Small intestine (tissue), 7 donors: ENCODE results near the gene HOXD11. TPM values are rescaled to one million over a fixed set of nuclear protein-coding genes. Genes with fewer than 3 reads are reported as not detected.

Experiments
- DNase-seq, 2 donors: peaks; one replicate each; pipeline versions ENCODE4 v3.0.0 to v3.0.0-alpha.2; 2013
- FAIRE-seq: peaks from 2 replicates; lab custom pipeline; 2012; peaks lifted over from hg19 to GRCh38; lab: Jason Lieb, UNC
- H3K27ac ChIP-seq, 3 donors: one replicate each; pipeline ENCODE4 v1.5.1; 2013; ENCODE audit warnings: low read length in 2 of 3, mild to moderate bottlenecking in 2 of 3, control low read depth in 1 of 3, inconsistent platforms in 1 of 3, low read depth in 1 of 3, moderate library complexity in 1 of 3
- H3K27me3 ChIP-seq, 3 donors: one replicate each; pipeline ENCODE4 v1.6.1; 2013; ENCODE audit warnings: low read length in 3 of 3, inconsistent platforms in 1 of 3; ENCODE audit not compliant: control insufficient read depth in 3 of 3, insufficient read depth in 3 of 3
- H3K36me3 ChIP-seq, 3 donors: one replicate each; pipeline ENCODE4 v1.6.1; 2013; ENCODE audit warnings: low read length in 3 of 3, inconsistent platforms in 1 of 3, low read depth in 1 of 3, mild to moderate bottlenecking in 1 of 3, moderate library complexity in 1 of 3; ENCODE audit not compliant: control insufficient read depth in 3 of 3, insufficient read depth in 2 of 3
- H3K4me1 ChIP-seq, 3 donors: one replicate each; pipeline ENCODE4 v1.6.1; 2013; ENCODE audit warnings: low read length in 2 of 3, inconsistent platforms in 1 of 3, low read depth in 1 of 3, mild to moderate bottlenecking in 1 of 3, moderate library complexity in 1 of 3; ENCODE audit not compliant: control insufficient read depth in 3 of 3, insufficient read depth in 2 of 3
- H3K4me3 ChIP-seq, 3 donors: one replicate each; pipeline ENCODE4 v1.5.1; 2013; ENCODE audit warnings: low read length in 3 of 3, control low read depth in 1 of 3, inconsistent platforms in 1 of 3, low read depth in 1 of 3, mild to moderate bottlenecking in 1 of 3, moderate library complexity in 1 of 3
- H3K9me3 ChIP-seq, 2 donors: one replicate each; pipeline ENCODE4 v1.6.1; 2013; ENCODE audit warnings: low read depth in 1 of 2, low read length in 1 of 2; ENCODE audit not compliant: control insufficient read depth in 2 of 2, insufficient read depth in 1 of 2
- WGBS, 3 donors: extraction: QIAGEN DNeasy Blood & Tissue Kit; methylation state at CpG; one replicate each; pipeline ENCODE4 v1.1.7; 2013; 5-methylcytosine and 5-hydroxymethylcytosine counted together
- polyA plus RNA-seq, 4 donors: library from polyadenylated mRNA; stranded (reverse) in 3 of 4; unstranded in 1 of 4; fragments of 200-250 nt in 3 of 4; fragments of 120-200 nt in 1 of 4; gene quantifications; one replicate each; pipeline versions ENCODE4 v1.2.1 to v1.2.3, GENCODE V29; 2013
- donor health status: healthy with polysubstance abuse.
- donor health status: control.
- donor health status: control.
- donor health status: Bipolar disorder and iron deficiency.
- donor health status: healthy.

HOXD11 gene
- polyA plus RNA-seq, 4 donors: not detected

GRCh38 chr2:176079831-176080539 is 27.1 kb upstream of the HOXD11 start:
- Histone ChIP-seq H3K27ac (no peak overlapping the region), H3K9me3 (peaks cover 0 to 16% of the 10 kb centered on the region in 2 donors), H3K36me3 (no peaks in the 10 kb centered on the region), H3K4me1 (peaks cover 0 to 4% (median 0%) of the 10 kb centered on the region in 3 donors), H3K27me3 (peaks cover 21 to 88% (median 69%) of the 10 kb centered on the region in 3 donors), H3K4me3 (peak overlapping the region in 1 of 3 donors; percentile 40)
- DNase-seq: no peak
- WGBS, 3 donors: 2% methylated on average over 44 to 86 of the region's 86 CpGs
- FAIRE-seq: no peak

GRCh38 chr2:176080540-176081375 is 26.3 kb upstream of the HOXD11 start:
- Histone ChIP-seq H3K27me3 (peaks cover 25 to 88% (median 70%) of the 10 kb centered on the region in 3 donors), H3K4me1 (peaks cover 0 to 4% (median 0%) of the 10 kb centered on the region in 3 donors), H3K27ac (no peak overlapping the region), H3K9me3 (peaks cover 0 to 16% of the 10 kb centered on the region in 2 donors), H3K4me3 (peak overlapping the region in 1 of 3 donors; percentile 40), H3K36me3 (no peaks in the 10 kb centered on the region)
- peak in 1 of 2 donors; percentile 60 for DNase-seq
- FAIRE-seq: no peak
- WGBS, 3 donors: 7 to 10% (median 10%) methylated on average over 59 to 68 of the region's 68 CpGs

- peaks cover 0 to 4% (median 4%) of the 10 kb centered on the region in 3 donors for H3K4me1 ChIP-seq
- FAIRE-seq: no peak
- no peaks in the 10 kb centered on the region for H3K36me3 ChIP-seq
- no peak overlapping the region for H3K27ac ChIP-seq
- peaks cover 0 to 18% of the 10 kb centered on the region in 2 donors for H3K9me3 ChIP-seq
- 8 to 14% (median 10%) methylated on average over 17 of the region's 17 CpGs for WGBS, 3 donors
- no peak overlapping the region for H3K4me3 ChIP-seq
- DNase-seq: no peak
- H3K27me3 ChIP-seq: peaks cover 25 to 88% (median 74%) of the 10 kb centered on the region in 3 donors
Observed at GRCh38 chr2:176081376-176081836, 25.7 kb upstream of the HOXD11 start.

GRCh38 chr2:176081837-176082524 is 25.1 kb upstream of the HOXD11 start:
- Histone ChIP-seq H3K9me3 (peaks cover 0 to 18% of the 10 kb centered on the region in 2 donors), H3K4me1 (peaks cover 0 to 4% (median 4%) of the 10 kb centered on the region in 3 donors), H3K36me3 (no peaks in the 10 kb centered on the region), H3K27ac (no peak overlapping the region), H3K4me3 (no peak overlapping the region), H3K27me3 (peaks cover 25 to 88% (median 75%) of the 10 kb centered on the region in 3 donors)
- FAIRE-seq (no peak), DNase-seq (peak in 1 of 2 donors; percentile 57)
- WGBS, 3 donors: 4 to 7% (median 6%) methylated on average over 62 of the region's 62 CpGs

- no peak overlapping the region for H3K4me3 ChIP-seq
- H3K27me3 ChIP-seq: peaks cover 25 to 92% (median 78%) of the 10 kb centered on the region in 3 donors
- 5 to 9% (median 8%) methylated on average over 10 of the region's 10 CpGs for WGBS, 3 donors
- FAIRE-seq: no peak
- peaks cover 0 to 18% of the 10 kb centered on the region in 2 donors for H3K9me3 ChIP-seq
- DNase-seq: no peak
- H3K36me3 ChIP-seq: no peaks in the 10 kb centered on the region
- peaks cover 0 to 4% (median 4%) of the 10 kb centered on the region in 3 donors for H3K4me1 ChIP-seq
- H3K27ac ChIP-seq: no peak overlapping the region
Observed at GRCh38 chr2:176082525-176082823, 24.6 kb upstream of the HOXD11 start.

- Histone ChIP-seq H3K4me1 (peaks cover 0 to 9% (median 4%) of the 10 kb centered on the region in 3 donors), H3K27me3 (peaks cover 28 to 98% (median 84%) of the 10 kb centered on the region in 3 donors), H3K27ac (no peak overlapping the region), H3K4me3 (no peak overlapping the region), H3K9me3 (peaks cover 0 to 20% of the 10 kb centered on the region in 2 donors), H3K36me3 (no peaks in the 10 kb centered on the region)
- FAIRE-seq (no peak), DNase-seq (no peak)
- 6 to 14% (median 7%) methylated on average over 61 to 66 of the region's 66 CpGs for WGBS, 3 donors
Observed at GRCh38 chr2:176082824-176083751, 24.0 kb upstream of the HOXD11 start.

- 11 to 17% (median 14%) methylated on average over 27 of the region's 27 CpGs for WGBS, 3 donors
- H3K9me3 ChIP-seq: peaks cover 0 to 21% of the 10 kb centered on the region in 2 donors
- H3K27ac ChIP-seq: no peak within 1 kb of the TSS
- DNase-seq: no peak
- H3K36me3 ChIP-seq: no peaks in the 10 kb centered on the region
- no peak within 1 kb of the TSS for H3K4me3 ChIP-seq
- H3K4me1 ChIP-seq: peaks cover 0 to 11% (median 4%) of the 10 kb centered on the region in 3 donors
- no peak for FAIRE-seq
- peaks cover 28 to 98% (median 85%) of the 10 kb centered on the region in 3 donors for H3K27me3 ChIP-seq
Observed at GRCh38 chr2:176083796-176084261, 23.3 kb upstream of the HOXD11 start, which contains the start of gene EVX2. EVX2 (minus strand) TSS chr2:176083962; CDS start chr2:176083776, 186 bp downstream.
